Parathyroid adenoma (tissue), 2 donors: ENCODE results near the gene GSDME.

Experiments used
- H2AFZ ChIP-seq: fragments of 300-600 bp; sonication (generic); one replicate; pipeline ENCODE4 v1.7.0; 2017; ENCODE audit warnings: antibody characterized with exemption, mild to moderate bottlenecking
- H3K27ac ChIP-seq: fragments of 300-600 bp; sonication (generic); one replicate; pipeline ENCODE4 v1.7.0; 2017
- H3K27me3 ChIP-seq: fragments of 300-600 bp; sonication (generic); one replicate; pipeline ENCODE4 v1.7.0; 2017; ENCODE audit warnings: low read length; ENCODE audit not compliant: control insufficient read depth, insufficient read depth
- H3K36me3 ChIP-seq: fragments of 300-600 bp; sonication (generic); one replicate; pipeline ENCODE4 v1.7.0; 2017; ENCODE audit warnings: low read length; ENCODE audit not compliant: control insufficient read depth, insufficient read depth
- H3K4me1 ChIP-seq: fragments of 300-600 bp; sonication (generic); one replicate; pipeline ENCODE4 v1.7.0; 2017; ENCODE audit warnings: control low read depth
- H3K4me2 ChIP-seq: fragments of 300-600 bp; sonication (generic); one replicate; pipeline ENCODE4 v1.7.0; 2017; ENCODE audit warnings: low read length
- H3K4me3 ChIP-seq: fragments of 300-600 bp; sonication (generic); one replicate; pipeline ENCODE4 v1.7.0; 2017; ENCODE audit warnings: low read depth, low read length
- H3K79me2 ChIP-seq: fragments of 300-600 bp; sonication (generic); one replicate; pipeline ENCODE4 v1.7.0; 2017; ENCODE audit warnings: control low read depth
- H3K9ac ChIP-seq: fragments of 300-600 bp; sonication (generic); one replicate; pipeline ENCODE4 v1.7.0; 2017; ENCODE audit warnings: mild to moderate bottlenecking
- H3K9me3 ChIP-seq: fragments of 300-600 bp; sonication (generic); one replicate; pipeline ENCODE4 v1.7.0; 2017; ENCODE audit warnings: low read length; ENCODE audit not compliant: control insufficient read depth
- TF ChIP-seq, protein P1 (sequence below): fragments of 300-600 bp; sonication (generic); IDR thresholded peaks from one replicate; pipeline ENCODE4 v1.7.0; 2017; ENCODE audit warnings: antibody characterized with exemption, mild to moderate bottlenecking
- donor health status: primary hyperparathyroidism.

The GSDME gene

DNA sequence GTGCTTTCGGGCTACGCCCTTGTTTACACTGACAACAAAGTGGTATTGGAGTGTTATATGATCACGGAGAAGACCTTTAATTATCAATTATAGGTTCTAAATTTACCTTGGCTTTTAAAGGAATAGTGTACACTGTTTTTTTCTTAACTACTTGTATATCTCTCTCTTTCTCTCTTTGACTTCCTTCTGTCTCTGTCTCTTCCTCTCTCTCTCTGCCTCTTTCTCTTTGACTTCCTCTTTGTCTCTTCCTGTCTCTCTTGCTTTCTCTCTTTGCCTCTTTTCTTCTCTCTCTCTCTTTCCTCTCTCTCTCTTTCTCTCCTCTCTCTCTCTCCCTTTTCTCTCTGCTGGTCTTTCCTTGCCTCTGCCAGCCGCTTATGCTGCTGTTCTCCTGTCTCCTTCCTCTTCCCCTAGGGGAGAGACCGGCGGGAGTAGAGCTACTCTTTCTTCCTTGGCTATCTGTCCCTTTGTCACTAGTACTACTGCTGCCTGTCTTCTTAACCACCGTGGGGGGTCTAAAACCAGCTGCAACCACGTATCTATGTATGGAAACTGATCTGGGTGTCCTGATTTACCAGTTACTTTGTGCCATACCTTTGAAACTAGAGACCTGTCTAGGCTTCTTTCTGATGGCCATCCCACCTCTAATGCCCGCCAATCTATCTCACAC, 36.9 kb upstream of the GSDME start:
- no peak overlapping the region for H3K27ac ChIP-seq
- no peak overlapping the region for H3K9ac ChIP-seq
- H3K4me1 ChIP-seq, result no peaks in the 10 kb centered on the region
- H3K4me3 ChIP-seq, result no peak overlapping the region
- TF ChIP-seq, protein P1, sequence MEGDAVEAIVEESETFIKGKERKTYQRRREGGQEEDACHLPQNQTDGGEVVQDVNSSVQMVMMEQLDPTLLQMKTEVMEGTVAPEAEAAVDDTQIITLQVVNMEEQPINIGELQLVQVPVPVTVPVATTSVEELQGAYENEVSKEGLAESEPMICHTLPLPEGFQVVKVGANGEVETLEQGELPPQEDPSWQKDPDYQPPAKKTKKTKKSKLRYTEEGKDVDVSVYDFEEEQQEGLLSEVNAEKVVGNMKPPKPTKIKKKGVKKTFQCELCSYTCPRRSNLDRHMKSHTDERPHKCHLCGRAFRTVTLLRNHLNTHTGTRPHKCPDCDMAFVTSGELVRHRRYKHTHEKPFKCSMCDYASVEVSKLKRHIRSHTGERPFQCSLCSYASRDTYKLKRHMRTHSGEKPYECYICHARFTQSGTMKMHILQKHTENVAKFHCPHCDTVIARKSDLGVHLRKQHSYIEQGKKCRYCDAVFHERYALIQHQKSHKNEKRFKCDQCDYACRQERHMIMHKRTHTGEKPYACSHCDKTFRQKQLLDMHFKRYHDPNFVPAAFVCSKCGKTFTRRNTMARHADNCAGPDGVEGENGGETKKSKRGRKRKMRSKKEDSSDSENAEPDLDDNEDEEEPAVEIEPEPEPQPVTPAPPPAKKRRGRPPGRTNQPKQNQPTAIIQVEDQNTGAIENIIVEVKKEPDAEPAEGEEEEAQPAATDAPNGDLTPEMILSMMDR, result no peak
- no peaks in the 10 kb centered on the region for H3K9me3 ChIP-seq
- H3K79me2 ChIP-seq, result no peaks in the 10 kb centered on the region
- H3K27me3 ChIP-seq, result no peaks in the 10 kb centered on the region
- no peak overlapping the region for H3K4me2 ChIP-seq
- no peaks in the 10 kb centered on the region for H3K36me3 ChIP-seq
- H2AFZ ChIP-seq, result no peak overlapping the region

DNA sequence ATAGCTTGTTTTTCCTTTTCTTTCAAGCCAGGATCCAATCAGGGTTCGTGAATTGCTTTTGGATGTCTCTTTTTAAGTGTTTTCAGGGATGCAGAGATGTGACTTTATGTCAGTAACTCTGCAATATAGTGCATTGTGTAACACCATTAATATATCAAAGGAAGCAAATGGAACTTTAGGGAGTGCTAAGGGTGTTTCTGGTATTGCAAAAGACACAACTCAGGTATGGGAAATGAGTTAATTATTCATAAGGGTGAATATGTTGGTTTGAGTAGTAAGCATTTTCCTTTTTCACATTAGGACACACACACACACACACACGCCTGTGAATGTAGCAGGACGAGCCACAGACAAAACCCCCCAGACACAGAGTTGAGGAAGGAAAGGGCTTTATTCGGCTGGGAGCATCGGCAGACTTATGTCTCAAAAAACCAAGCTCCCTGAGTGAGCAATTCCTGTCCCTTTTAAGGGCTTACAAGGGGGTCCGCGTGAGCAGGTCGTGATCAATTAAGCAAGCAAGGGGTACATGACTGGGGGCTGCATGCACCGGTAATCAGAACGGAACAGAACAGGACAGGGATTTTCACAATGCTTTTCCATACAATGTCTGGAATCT, 31.8 kb upstream of the GSDME start:
- H3K27ac ChIP-seq, result no peak overlapping the region
- no peaks in the 10 kb centered on the region for H3K4me1 ChIP-seq
- no peaks in the 10 kb centered on the region for H3K79me2 ChIP-seq
- no peak overlapping the region for H2AFZ ChIP-seq
- no peak overlapping the region for H3K4me3 ChIP-seq
- H3K27me3 ChIP-seq, result no peaks in the 10 kb centered on the region
- H3K9me3 ChIP-seq, result no peaks in the 10 kb centered on the region
- no peaks in the 10 kb centered on the region for H3K36me3 ChIP-seq
- H3K4me2 ChIP-seq, result no peak overlapping the region
- TF ChIP-seq, protein P1, result no peak
- H3K9ac ChIP-seq, result no peak overlapping the region

DNA sequence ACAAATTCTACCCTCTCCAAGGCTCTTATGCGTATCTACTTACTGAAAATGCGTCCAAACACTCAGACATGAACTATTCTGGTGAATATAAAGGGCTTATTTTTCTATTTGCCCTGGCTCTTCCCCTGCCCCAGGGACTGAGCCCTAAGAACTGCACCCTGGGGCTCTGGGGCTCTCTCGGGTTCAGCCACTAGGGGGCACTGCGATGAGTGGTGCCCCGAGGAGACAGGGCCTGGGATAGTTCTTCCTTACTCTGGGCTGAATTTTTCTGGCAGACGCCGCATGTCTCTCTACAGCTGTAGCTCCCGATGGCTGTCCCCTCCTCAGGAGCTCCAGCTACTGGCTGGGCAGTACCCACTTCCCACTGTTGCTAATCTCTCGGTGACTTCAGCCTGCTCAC, 30.8 kb upstream of the GSDME start:
- Histone ChIP-seq H3K79me2 (no peaks in the 10 kb centered on the region), H3K36me3 (no peaks in the 10 kb centered on the region), H3K4me1 (no peaks in the 10 kb centered on the region), H3K27ac (no peak overlapping the region), H3K9ac (no peak overlapping the region), H3K9me3 (no peaks in the 10 kb centered on the region), H2AFZ (no peak overlapping the region), H3K4me2 (no peak overlapping the region), H3K4me3 (no peak overlapping the region), H3K27me3 (no peaks in the 10 kb centered on the region)
- TF ChIP-seq, protein P1, result peak; percentile 16

DNA sequence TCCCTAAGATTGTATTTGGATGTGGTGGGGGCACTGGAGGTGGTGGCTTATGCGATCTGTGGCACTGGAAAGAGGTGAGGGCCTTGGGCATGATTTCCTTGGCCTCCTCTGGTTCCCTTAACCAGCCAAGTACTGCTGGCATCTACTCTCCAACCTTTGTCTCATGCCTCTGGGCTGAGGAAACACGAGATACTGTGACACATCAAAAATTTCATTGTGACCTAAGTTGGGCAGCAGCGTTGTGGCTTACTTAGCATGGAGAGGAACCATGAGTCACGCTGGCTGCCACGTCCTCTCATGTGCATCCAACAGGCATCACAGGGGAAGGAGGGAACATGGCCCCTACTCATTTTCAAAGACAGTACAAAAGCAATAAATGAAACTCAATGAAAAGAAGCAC, 29.7 kb upstream of the GSDME start:
- Histone ChIP-seq H3K4me2 (no peak overlapping the region), H3K27me3 (no peaks in the 10 kb centered on the region), H3K9me3 (no peaks in the 10 kb centered on the region), H2AFZ (no peak overlapping the region), H3K36me3 (no peaks in the 10 kb centered on the region), H3K9ac (no peak overlapping the region), H3K27ac (no peak overlapping the region), H3K4me1 (no peaks in the 10 kb centered on the region), H3K79me2 (no peaks in the 10 kb centered on the region), H3K4me3 (no peak overlapping the region)
- TF ChIP-seq, protein P1, result no peak

DNA sequence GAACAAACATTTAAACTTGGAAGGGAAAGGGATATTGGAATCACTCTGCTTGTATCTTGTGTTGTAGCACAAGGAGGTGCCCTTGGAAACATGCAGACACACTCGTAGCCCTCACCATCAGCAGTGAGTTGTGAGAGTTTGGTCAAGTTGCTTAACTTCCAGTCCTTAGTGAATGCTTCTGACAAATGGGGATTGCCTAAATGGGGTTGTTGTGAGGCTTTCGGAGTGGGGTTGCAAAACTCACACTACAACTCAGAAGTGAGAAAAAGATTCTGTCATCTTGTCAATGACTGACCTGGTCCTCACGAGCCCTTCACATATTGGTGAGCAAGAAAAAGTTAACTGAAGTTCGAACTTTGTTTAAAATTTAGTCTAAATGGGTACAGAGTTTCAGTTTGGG, 29.0 kb upstream of the GSDME start:
- Histone ChIP-seq H3K9ac (no peak overlapping the region), H3K4me3 (no peak overlapping the region), H2AFZ (no peak overlapping the region), H3K36me3 (no peaks in the 10 kb centered on the region), H3K9me3 (no peaks in the 10 kb centered on the region), H3K79me2 (no peaks in the 10 kb centered on the region), H3K4me2 (no peak overlapping the region), H3K27ac (no peak overlapping the region), H3K27me3 (no peaks in the 10 kb centered on the region), H3K4me1 (no peaks in the 10 kb centered on the region)
- TF ChIP-seq, protein P1, result no peak
